K562 (cell line): Measurements from ENCODE around the gene DDX11. TPM values are rescaled to one million over a fixed set of nuclear protein-coding genes. Genes with fewer than 3 reads are reported as not detected.
"Not testable (repeated sequence)": the region's sequence is repeated elsewhere in the genome, so short reads cannot be mapped to it uniquely, and the experiment has no call there.

Experiments
- ATAC-seq: fragments of 200-7000 bp; cut with Tn5 transposase; 3 replicates; pipeline ENCODE4 v1.9.1; 2020; ENCODE audit warnings: moderate library complexity
- BruUV-seq: library from RNA; stranded (reverse); fragments of 400-500 nt; replicated peaks from 2 replicates; lab custom pipeline; 2021; lab: Mats Ljungman, UMichigan
- CTCF ChIA-PET: fragments of 300-600 bp; formaldehyde crosslinking; extraction: SDS; loops from one replicate; lab custom pipeline; 2021; ENCODE audit warnings: low intra/inter-chr PET ratio; lab: Yijun Ruan, JAX
- POLR2A ChIA-PET: fragments of 300-600, 350-650 bp; sonication (Branson Sonifier 250); formaldehyde crosslinking; extraction: SDS; loops from one replicate; lab custom pipeline; 2021; ENCODE audit warnings: antibody characterized with exemption, inconsistent platforms; lab: Yijun Ruan, JAX
- DNase-seq, 4 experiments: peaks; one replicate each; pipeline versions ENCODE4 v3.0.0 to v3.0.0-alpha.2; 2011 to 2018; ENCODE audit warnings: low spot score in 3 of 4, mixed read lengths in 3 of 4; ENCODE audit errors: extremely low read depth in 1 of 4
- FAIRE-seq: peaks from 2 replicates; lab custom pipeline; 2011; peaks lifted over from hg19 to GRCh38; lab: Jason Lieb, UNC
- H2AFZ ChIP-seq: 2 replicates; pipeline ENCODE4 v1.6.0; 2011; ENCODE audit warnings: low read depth, low read length, control low read depth, inconsistent platforms
- H3K27ac ChIP-seq: fragments of 200-600 bp; 3 replicates; pipeline ENCODE4 v1.8.0; 2011; ENCODE audit warnings: low read depth, mild to moderate bottlenecking, control low read depth, inconsistent platforms, low read length, moderate library complexity, mixed read lengths; ENCODE audit errors: extremely low read depth
- H3K27me3 ChIP-seq, 2 experiments: fragments of 300-600 bp in 1 of 2; 2 replicates in 1 of 2; 3 replicates in 1 of 2; pipeline versions ENCODE4 v1.6.0 to v1.8.0; 2011; ENCODE audit warnings: inconsistent platforms in 2 of 2, low read length in 2 of 2, mild to moderate bottlenecking in 1 of 2, mixed read lengths in 1 of 2, moderate library complexity in 1 of 2; ENCODE audit not compliant: control insufficient read depth in 2 of 2, insufficient read depth in 2 of 2
- H3K36me3 ChIP-seq: fragments of 300-600 bp; 3 replicates; pipeline ENCODE4 v1.8.0; 2011; ENCODE audit warnings: mild to moderate bottlenecking, low read length, inconsistent platforms; ENCODE audit not compliant: control insufficient read depth, insufficient read depth
- H3K4me1 ChIP-seq, 2 experiments: fragments of 200-600 bp in 1 of 2; replicated peaks in 1 of 2; 2 replicates in 1 of 2; 3 replicates in 1 of 2; pipeline versions ENCODE4 v1.5.1 to v1.8.0; 2011; ENCODE audit warnings: inconsistent platforms in 2 of 2, low read length in 2 of 2, mild to moderate bottlenecking in 1 of 2, mixed read lengths in 1 of 2, moderate library complexity in 1 of 2; ENCODE audit not compliant: control insufficient read depth in 2 of 2, insufficient read depth in 2 of 2
- H3K4me2 ChIP-seq: 2 replicates; pipeline ENCODE4 v1.6.1; 2011; ENCODE audit warnings: low read length, control low read depth, inconsistent platforms, mixed read lengths; ENCODE audit not compliant: insufficient read depth
- H3K4me3 ChIP-seq: fragments of 200-600 bp; sonication (generic), shearing (Covaris generic); 2 replicates; pipeline ENCODE4 v1.5.1; 2016; ENCODE audit warnings: control low read depth, inconsistent platforms
- H3K79me2 ChIP-seq: fragments of 200-600 bp; 3 replicates; pipeline ENCODE4 v1.8.0; 2011; ENCODE audit warnings: low read length, inconsistent platforms; ENCODE audit not compliant: control insufficient read depth, insufficient read depth
- H3K9ac ChIP-seq, 2 experiments: 2 replicates each; pipeline versions ENCODE4 v1.6.0 to v1.6.1; 2011; ENCODE audit warnings: low read depth in 2 of 2, low read length in 2 of 2, control low read depth in 1 of 2, inconsistent platforms in 1 of 2, mild to moderate bottlenecking in 1 of 2, mixed read lengths in 1 of 2; ENCODE audit not compliant: insufficient read depth in 1 of 2
- H3K9me1 ChIP-seq: one replicate; pipeline ENCODE4 v1.6.0; 2011; ENCODE audit warnings: inconsistent platforms, mild to moderate bottlenecking, low read length, moderate library complexity; ENCODE audit not compliant: control insufficient read depth, insufficient read depth
- H3K9me3 ChIP-seq: replicated peaks from 2 replicates; pipeline ENCODE4 v1.5.1; 2011; ENCODE audit warnings: low read depth, low read length, inconsistent platforms; ENCODE audit not compliant: control insufficient read depth, insufficient read depth
- H4K20me1 ChIP-seq: replicated peaks from 2 replicates; pipeline ENCODE4 v1.6.1; 2011; ENCODE audit warnings: low read length, inconsistent platforms, mixed read lengths; ENCODE audit not compliant: control insufficient read depth, insufficient read depth
- BHLHE40 ChIP-seq: IDR thresholded peaks from 2 replicates; pipeline ENCODE4 v1.6.1; 2011; ENCODE audit warnings: low read length, improper control_type of control experiment
- COPS2 ChIP-seq: fragments of 450-650 bp; conservative IDR thresholded peaks from 2 replicates; pipeline ENCODE4 v1.6.1; 2016; ENCODE audit warnings: mild to moderate bottlenecking, moderate library complexity
- CTCF ChIP-seq, 3 experiments: IDR thresholded peaks in 2 of 3; conservative IDR thresholded peaks in 1 of 3; 2 replicates each; pipeline ENCODE4 v1.5.1; 2011 to 2012; ENCODE audit warnings: low read length in 3 of 3, mild to moderate bottlenecking in 3 of 3, control low read depth in 2 of 3, improper control_type of control experiment in 1 of 3, inconsistent platforms in 1 of 3, low read depth in 1 of 3, mixed read lengths in 1 of 3, moderate library complexity in 1 of 3; ENCODE audit not compliant: insufficient read depth in 2 of 3
- ELF4 ChIP-seq: fragments of 450-650 bp; formaldehyde crosslinking; IDR thresholded peaks from 2 replicates; pipeline ENCODE4 v1.4.0; 2022; ENCODE audit warnings: missing genetic modification characterization
- ETV5 ChIP-seq: sonication (generic); formaldehyde crosslinking; IDR thresholded peaks from 2 replicates; pipeline ENCODE4 v1.4.0; 2020; ENCODE audit warnings: low read depth, mild to moderate bottlenecking, missing genetic modification reagents
- ZNF253 ChIP-seq: fragments of 250-450 bp; sonication (Bioruptor Pico); conservative IDR thresholded peaks from 2 replicates; pipeline ENCODE4 v1.6.1; 2021; ENCODE audit warnings: mild to moderate bottlenecking
- ZNF324 ChIP-seq: fragments of 250-450 bp; sonication (Bioruptor Pico); IDR thresholded peaks from 2 replicates; pipeline ENCODE4 v1.4.0; 2020; ENCODE audit warnings: mild to moderate bottlenecking
- ZNF347 ChIP-seq: fragments of 450-650 bp; formaldehyde crosslinking; IDR thresholded peaks from 2 replicates; pipeline ENCODE4 v1.4.0; 2020; ENCODE audit warnings: low read depth, mild to moderate bottlenecking, moderate library complexity
- WGBS: fragments of 100-300 bp; shearing (Covaris generic); methylation state at CpG from one replicate; pipeline ENCODE4 v1.1.6; 2016; ENCODE audit warnings: low coverage, mixed read lengths; ENCODE audit not compliant: insufficient coverage; ENCODE audit errors: missing lambda C conversion rate; 5-methylcytosine and 5-hydroxymethylcytosine counted together
- in situ Hi-C: fragments of 300-500 bp; cut with MboI; formaldehyde crosslinking; loops from 4 replicates; pipeline ENCODE4 v1.15.0; 2018; ENCODE audit warnings: inconsistent platforms, mixed read lengths
- intact Hi-C: fragments of 100-400 bp; cut with micrococcal nuclease; formaldehyde crosslinking; loops from 2 replicates; pipeline ENCODE4 v1.14.2; 2022
- polyA plus RNA-seq, 8 experiments: library from polyadenylated mRNA; depleted of rRNA in 4 of 8; stranded (reverse) in 5 of 8; unstranded in 3 of 8; fragments of >200 nt; fragmentation: Nextera tagmentation in 2 of 8; fragmentation: Illumina TruSeq in 1 of 8; extraction: Ambion mirVana in 2 of 8; extraction: Trizol in 1 of 8; gene quantifications; 2 replicates each; pipeline versions ENCODE4 v1.2.1 to v1.2.3, GENCODE V29; 2011 to 2014; ENCODE audit warnings: inconsistent platforms in 1 of 8, missing spikeins in 1 of 8
- total RNA-seq, 7 experiments: library from RNA; depleted of rRNA in 6 of 7; stranded (reverse); fragments of >200 nt in 6 of 7; fragmentation: Illumina TruSeq in 2 of 7; extraction: Trizol in 2 of 7; gene quantifications; 2 replicates each; pipeline versions ENCODE4 v1.2.1 to v1.2.3, GENCODE V29; 2011 to 2021; ENCODE audit warnings: low replicate concordance in 1 of 7

DDX11 gene
- total and polyA plus RNA-seq, 9 of the 15 experiments (the other 6 are each of a cell fraction or from before 2014, with no cell fraction given) = 3.6 to 93.2 (median 42.5) TPM

- H3K4me2 ChIP-seq = no peak overlapping the region
- H3K36me3 ChIP-seq = peaks cover 50% of the 10 kb centered on the region; the same call in 1 of the 3 replicates
- CTCF ChIA-PET = no interaction called here
- H3K9me1 ChIP-seq = no peaks in the 10 kb centered on the region
- FAIRE-seq = no peak
- H3K9ac ChIP-seq = no peak overlapping the region
- intact Hi-C loops (no loop called here), in situ Hi-C loops (no loop called here)
- TF ChIP-seq BHLHE40 = no peak
- TF ChIP-seq COPS2 = no peak
- TF ChIP-seq ELF4 (CRISPR knock-in tag) = no peak
- no peak for TF ChIP-seq ZNF347 (CRISPR knock-in tag)
- no peak for TF ChIP-seq ZNF253 (CRISPR knock-in tag)
- TF ChIP-seq CTCF (IDR thresholded peaks at IDR 0.05 in 2 of 3, conservative IDR thresholded peaks at IDR 0.05 in 1 of 3; ENCODE audit: insufficient read depth in 2 of 3, low read depth in 1 of 3, low read length in 3 of 3) = no peak
- TF ChIP-seq ETV5 (CRISPR knock-in tag) = no peak
- no peak for TF ChIP-seq ZNF324 (CRISPR knock-in tag)
- no peak for DNase-seq
- H3K4me3 ChIP-seq = no peak overlapping the region
- no TSS peak for BruUV-seq
- no peaks in the 10 kb centered on the region for H3K27me3 ChIP-seq
- H3K79me2 ChIP-seq = no peaks in the 10 kb centered on the region
- H3K4me1 ChIP-seq = no peaks in the 10 kb centered on the region
- POLR2A ChIA-PET = interaction anchor here (1.2 kb wide), 1 partner anchor 15 kb away, joined by 3 read pairs; no protein-coding TSS in a partner anchor
- no peak overlapping the region for H2AFZ ChIP-seq
- ATAC-seq = no peak
- no peaks in the 10 kb centered on the region for H4K20me1 ChIP-seq
- H3K9me3 ChIP-seq = no peaks in the 10 kb centered on the region
- no peak overlapping the region for H3K27ac ChIP-seq
- 91% methylated on average over 5 of the region's 12 CpGs for WGBS
These were observed 15.4 kb downstream of the DDX11 start for GRCh38 chr12:31089072-31089471.

- H3K4me2 ChIP-seq, intact Hi-C loops, H2AFZ ChIP-seq, POLR2A ChIA-PET, H3K27ac ChIP-seq, H3K9ac ChIP-seq, ATAC-seq, H3K27me3 ChIP-seq, H3K79me2 ChIP-seq, H3K4me1 ChIP-seq, BruUV-seq, H3K4me3 ChIP-seq, H3K9me3 ChIP-seq, CTCF ChIA-PET, H4K20me1 ChIP-seq, in situ Hi-C loops, H3K9me1 ChIP-seq, FAIRE-seq, DNase-seq: not testable (repeated sequence)
- H3K36me3 ChIP-seq = peaks cover 46% of the 10 kb centered on the region; the same call in 1 of the 3 replicates
- 88% methylated on average over 15 of the region's 19 CpGs for WGBS
These were observed 18.0 kb downstream of the DDX11 start for GRCh38 chr12:31091629-31092028.

- H3K4me3 ChIP-seq, DNase-seq, in situ Hi-C loops, H4K20me1 ChIP-seq, H3K27me3 ChIP-seq, H3K9ac ChIP-seq, POLR2A ChIA-PET, ATAC-seq, H2AFZ ChIP-seq, intact Hi-C loops, H3K4me2 ChIP-seq, H3K79me2 ChIP-seq, H3K9me3 ChIP-seq, CTCF ChIA-PET, FAIRE-seq, H3K9me1 ChIP-seq, H3K27ac ChIP-seq, BruUV-seq, H3K4me1 ChIP-seq: not testable (repeated sequence)
- 100% methylated on average over 2 of the region's 8 CpGs for WGBS
- peaks cover 46% of the 10 kb centered on the region; the same call in 1 of the 3 replicates for H3K36me3 ChIP-seq
These were observed 19.1 kb downstream of the DDX11 start for GRCh38 chr12:31092718-31093117.
